Natural killer cell (primary cell): Measurements from ENCODE around the gene SLC22A23. TPM values are rescaled to one million over a fixed set of nuclear protein-coding genes. Genes with fewer than 3 reads are reported as not detected.

Experiments used
- ATAC-seq, 3 donors: fragments of 150-1000 bp in 2 of 3; fragments of 200-7000 bp in 1 of 3; cut with Tn5 transposase; 1 replicate in 1 of 3; 2 replicates in 2 of 3; pipeline ENCODE4 v1.10.0; 2021; ENCODE audit warnings: mild to moderate bottlenecking in 2 of 3, moderate library complexity in 2 of 3
- DNase-seq, 2 donors: peaks; one replicate each; pipeline versions ENCODE4 v3.0.0 to v3.0.0-alpha.2; 2013 to 2021; ENCODE audit warnings: mixed read lengths in 1 of 2
- H3K27ac ChIP-seq: one replicate; pipeline ENCODE4 v1.5.1; 2013; ENCODE audit warnings: mild to moderate bottlenecking, low read length
- H3K27me3 ChIP-seq: one replicate; pipeline ENCODE4 v1.6.1; 2013; ENCODE audit warnings: low read length; ENCODE audit not compliant: control insufficient read depth, insufficient read depth
- H3K36me3 ChIP-seq: one replicate; pipeline ENCODE4 v1.6.1; 2013; ENCODE audit warnings: low read length; ENCODE audit not compliant: control insufficient read depth, insufficient read depth
- H3K4me1 ChIP-seq: one replicate; pipeline ENCODE4 v1.6.1; 2013; ENCODE audit warnings: low read length; ENCODE audit not compliant: control insufficient read depth, insufficient read depth
- H3K4me3 ChIP-seq: one replicate; pipeline ENCODE4 v1.5.1; 2013; ENCODE audit warnings: low read length
- H3K9me3 ChIP-seq: one replicate; pipeline ENCODE4 v1.6.1; 2013; ENCODE audit warnings: low read length; ENCODE audit not compliant: control insufficient read depth, insufficient read depth
- H3K27ac Mint-ChIP-seq, 2 donors: one replicate each; pipeline ENCODE4 v1.8.0; 2022; ENCODE audit warnings: mild to moderate bottlenecking in 2 of 2, mixed read lengths in 2 of 2, moderate library complexity in 1 of 2
- H3K27me3 Mint-ChIP-seq, 2 donors: one replicate each; pipeline ENCODE4 v1.8.0; 2022; ENCODE audit warnings: low read depth in 2 of 2, mixed read lengths in 2 of 2
- H3K36me3 Mint-ChIP-seq: one replicate; pipeline ENCODE4 v1.8.0; 2022; ENCODE audit warnings: mixed read lengths
- H3K4me1 Mint-ChIP-seq, 2 donors: one replicate each; pipeline ENCODE4 v1.8.0; 2022; ENCODE audit warnings: mixed read lengths in 2 of 2
- H3K4me3 Mint-ChIP-seq: one replicate; pipeline ENCODE4 v1.8.0; 2022; ENCODE audit warnings: mild to moderate bottlenecking, moderate library complexity, mixed read lengths
- H3K9me3 Mint-ChIP-seq, 2 donors: one replicate each; pipeline ENCODE4 v1.8.0; 2022; ENCODE audit warnings: mixed read lengths in 2 of 2
- WGBS: methylation state at CpG from one replicate; pipeline ENCODE4 v1.1.7; 2013; ENCODE audit warnings: missing lambda C conversion rate; ENCODE audit not compliant: insufficient coverage; 5-methylcytosine and 5-hydroxymethylcytosine counted together
- intact Hi-C: fragments of 100-400 bp; cut with micrococcal nuclease; formaldehyde crosslinking; loops from one replicate; pipeline ENCODE4 v1.14.2; 2022
- total RNA-seq, 4 donors: library from RNA; stranded (reverse); fragments of 120-200 nt in 1 of 4; gene quantifications; one replicate each; pipeline versions ENCODE4 v1.2.3 to v1.2.4, GENCODE V29; 2013 to 2022
- TF ChIP-seq, protein P1 (sequence below): fragments of 200-600 bp; IDR thresholded peaks from one replicate; pipeline ENCODE4 v1.8.0; 2022; ENCODE audit warnings: antibody characterized with exemption

The SLC22A23 gene
- total RNA-seq, 3 donors from 2014 or later (not counting 1 experiment from before 2014, with no cell fraction given) = 0.24 to 0.79 (median 0.38) TPM

DNA sequence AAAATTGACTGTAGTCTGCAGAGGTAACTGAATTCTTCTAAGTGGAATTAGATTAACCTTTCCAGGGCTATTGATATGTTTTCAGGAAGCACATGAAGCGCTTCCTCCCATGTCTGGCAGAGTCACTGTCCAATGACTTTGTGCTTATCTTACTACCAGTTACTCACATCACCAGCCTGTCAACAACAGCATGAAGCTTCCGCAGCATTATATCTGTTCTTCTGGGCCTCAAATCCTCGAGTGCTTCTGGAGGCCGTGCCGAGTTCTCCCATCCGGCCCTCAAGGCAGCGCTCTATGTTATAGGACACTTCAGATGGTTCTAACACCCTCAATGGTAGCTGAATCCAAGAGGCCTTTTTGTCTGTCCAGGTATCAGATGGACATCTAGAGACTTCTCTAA, 164.9 kb downstream of the SLC22A23 start:
- Histone ChIP-seq H3K27ac (no peak overlapping the region), H3K4me1 (no peaks in the 10 kb centered on the region), H3K27me3 (no peaks in the 10 kb centered on the region), H3K9me3 (no peaks in the 10 kb centered on the region), H3K36me3 (no peaks in the 10 kb centered on the region), H3K4me3 (no peak overlapping the region)
- WGBS = 99% methylated on average over 7 of the region's 7 CpGs
- no peak for DNase-seq
- Mint-ChIP-seq H3K9me3 (no peaks in the 10 kb centered on the region), H3K27me3 (peaks cover 4 to 10% of the 10 kb centered on the region in 2 donors), H3K36me3 (no peaks in the 10 kb centered on the region), H3K27ac (no peak overlapping the region), H3K4me1 (no peaks in the 10 kb centered on the region), H3K4me3 (no peak overlapping the region)
- no peak for ATAC-seq
- intact Hi-C loops = no loop called here
- TF ChIP-seq, protein P1, sequence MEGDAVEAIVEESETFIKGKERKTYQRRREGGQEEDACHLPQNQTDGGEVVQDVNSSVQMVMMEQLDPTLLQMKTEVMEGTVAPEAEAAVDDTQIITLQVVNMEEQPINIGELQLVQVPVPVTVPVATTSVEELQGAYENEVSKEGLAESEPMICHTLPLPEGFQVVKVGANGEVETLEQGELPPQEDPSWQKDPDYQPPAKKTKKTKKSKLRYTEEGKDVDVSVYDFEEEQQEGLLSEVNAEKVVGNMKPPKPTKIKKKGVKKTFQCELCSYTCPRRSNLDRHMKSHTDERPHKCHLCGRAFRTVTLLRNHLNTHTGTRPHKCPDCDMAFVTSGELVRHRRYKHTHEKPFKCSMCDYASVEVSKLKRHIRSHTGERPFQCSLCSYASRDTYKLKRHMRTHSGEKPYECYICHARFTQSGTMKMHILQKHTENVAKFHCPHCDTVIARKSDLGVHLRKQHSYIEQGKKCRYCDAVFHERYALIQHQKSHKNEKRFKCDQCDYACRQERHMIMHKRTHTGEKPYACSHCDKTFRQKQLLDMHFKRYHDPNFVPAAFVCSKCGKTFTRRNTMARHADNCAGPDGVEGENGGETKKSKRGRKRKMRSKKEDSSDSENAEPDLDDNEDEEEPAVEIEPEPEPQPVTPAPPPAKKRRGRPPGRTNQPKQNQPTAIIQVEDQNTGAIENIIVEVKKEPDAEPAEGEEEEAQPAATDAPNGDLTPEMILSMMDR = no peak

- ATAC-seq = no peak
- Histone ChIP-seq H3K36me3 (no peaks in the 10 kb centered on the region), H3K4me3 (no peak overlapping the region), H3K4me1 (no peaks in the 10 kb centered on the region), H3K27me3 (no peaks in the 10 kb centered on the region), H3K9me3 (no peaks in the 10 kb centered on the region), H3K27ac (no peak overlapping the region)
- Mint-ChIP-seq H3K36me3 (no peaks in the 10 kb centered on the region), H3K4me3 (no peak overlapping the region), H3K27me3 (peaks cover 4 to 10% of the 10 kb centered on the region in 2 donors), H3K9me3 (no peaks in the 10 kb centered on the region), H3K27ac (no peak overlapping the region), H3K4me1 (no peaks in the 10 kb centered on the region)
- no peak for DNase-seq
- WGBS = 88% methylated on average over 4 of the region's 4 CpGs
- intact Hi-C loops = no loop called here
- TF ChIP-seq, protein P1 = no peak
Measured at GRCh38 chr6:3291346-3291745, 165.5 kb downstream of the SLC22A23 start.

- H3K27me3 ChIP-seq = no peaks in the 10 kb centered on the region
- no peaks in the 10 kb centered on the region for H3K4me1 ChIP-seq
- 92% methylated on average over 11 of the region's 11 CpGs for WGBS
- no peaks in the 10 kb centered on the region for H3K36me3 ChIP-seq
- H3K9me3 ChIP-seq = no peaks in the 10 kb centered on the region
- H3K27ac ChIP-seq = no peak overlapping the region
- intact Hi-C loops = no loop called here
- DNase-seq (no peak), ATAC-seq (no peak)
- H3K4me3 ChIP-seq = no peak overlapping the region
- peaks cover 4 to 10% of the 10 kb centered on the region in 2 donors for H3K27me3 Mint-ChIP-seq
- no peaks in the 10 kb centered on the region for H3K4me1 Mint-ChIP-seq
- H3K4me3 Mint-ChIP-seq = no peak overlapping the region
- no peaks in the 10 kb centered on the region for H3K36me3 Mint-ChIP-seq
- no peak overlapping the region for H3K27ac Mint-ChIP-seq
- H3K9me3 Mint-ChIP-seq = no peaks in the 10 kb centered on the region
- TF ChIP-seq, protein P1 = no peak
Measured at GRCh38 chr6:3290931-3291211, 166.0 kb downstream of the SLC22A23 start.

DNA sequence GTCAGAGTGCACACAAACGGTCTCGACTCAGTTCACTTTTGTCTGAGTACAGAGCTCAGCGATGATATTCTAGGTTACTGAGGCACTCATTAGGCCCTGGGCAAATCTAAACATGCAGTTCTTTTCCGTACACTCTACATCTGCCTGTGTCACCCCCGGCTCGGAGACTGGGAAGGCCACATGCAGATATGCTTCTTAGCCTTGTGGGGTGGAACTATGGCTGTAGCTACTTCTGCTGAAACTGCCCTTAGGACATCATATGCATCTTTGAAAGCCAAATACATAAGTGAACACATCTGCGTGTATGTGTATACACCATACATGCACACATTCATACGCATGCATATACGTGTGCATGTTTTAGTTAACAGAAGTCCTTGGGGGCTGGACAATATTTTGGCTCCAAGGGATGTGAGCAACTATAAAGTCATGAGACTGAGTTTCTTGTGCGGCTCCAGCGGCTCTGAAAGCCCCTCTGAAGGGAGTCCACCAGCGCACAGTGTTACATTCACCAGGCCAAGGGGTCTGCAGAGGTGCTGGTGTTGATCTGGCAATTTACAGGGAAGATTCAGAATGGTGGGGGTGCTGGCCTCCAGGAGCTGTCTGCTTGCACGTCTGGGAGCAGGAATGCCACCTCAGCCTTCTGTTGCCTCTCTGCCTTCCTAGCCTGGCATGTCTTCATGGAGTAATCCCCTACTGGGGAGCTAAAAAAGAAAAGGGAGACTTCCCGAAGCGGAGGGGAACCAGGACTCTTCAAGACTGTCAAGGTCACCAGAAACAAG, 166.5 kb downstream of the SLC22A23 start:
- H3K27me3 Mint-ChIP-seq = peaks cover 4 to 10% of the 10 kb centered on the region in 2 donors
- WGBS = 90% methylated on average over 15 of the region's 15 CpGs
- H3K4me3 Mint-ChIP-seq = no peak overlapping the region
- H3K27ac ChIP-seq = no peak overlapping the region
- H3K36me3 ChIP-seq = no peaks in the 10 kb centered on the region
- no peaks in the 10 kb centered on the region for H3K9me3 ChIP-seq
- no peaks in the 10 kb centered on the region for H3K9me3 Mint-ChIP-seq
- no peaks in the 10 kb centered on the region for H3K4me1 ChIP-seq
- no peak overlapping the region for H3K4me3 ChIP-seq
- no peaks in the 10 kb centered on the region for H3K4me1 Mint-ChIP-seq
- ATAC-seq (no peak), DNase-seq (no peak)
- intact Hi-C loops = no loop called here
- TF ChIP-seq, protein P1 = no peak
- H3K27me3 ChIP-seq = no peaks in the 10 kb centered on the region
- no peaks in the 10 kb centered on the region for H3K36me3 Mint-ChIP-seq
- no peak overlapping the region for H3K27ac Mint-ChIP-seq
